GM13977 (cell line): ENCODE results near the gene DLX6.

Experiments used
- DNase-seq: peaks from one replicate; pipeline ENCODE4 v3.0.0; 2012; ENCODE audit warnings: low spot score
- in situ Hi-C: fragments of 300-500 bp; cut with MboI; formaldehyde crosslinking; loops from one replicate; pipeline ENCODE4 v1.12.0; 2022; ENCODE audit warnings: low sequenced_read_pairs, low pct_unique_long_range_greater_than_20kb, mixed read lengths, inconsistent platforms; ENCODE audit not compliant: unreplicated experiment
- TF ChIP-seq, protein P1 (sequence below): IDR thresholded peaks from 2 replicates; pipeline ENCODE4 v1.5.1; 2012; ENCODE audit warnings: mild to moderate bottlenecking, control low read depth; ENCODE audit not compliant: insufficient read depth; ENCODE audit errors: extremely low read depth, missing control alignments

The DLX6 gene

GRCh38 chr7:97009753-97010732 is 4.7 kb downstream of the DLX6 start:
- TF ChIP-seq, protein P1, sequence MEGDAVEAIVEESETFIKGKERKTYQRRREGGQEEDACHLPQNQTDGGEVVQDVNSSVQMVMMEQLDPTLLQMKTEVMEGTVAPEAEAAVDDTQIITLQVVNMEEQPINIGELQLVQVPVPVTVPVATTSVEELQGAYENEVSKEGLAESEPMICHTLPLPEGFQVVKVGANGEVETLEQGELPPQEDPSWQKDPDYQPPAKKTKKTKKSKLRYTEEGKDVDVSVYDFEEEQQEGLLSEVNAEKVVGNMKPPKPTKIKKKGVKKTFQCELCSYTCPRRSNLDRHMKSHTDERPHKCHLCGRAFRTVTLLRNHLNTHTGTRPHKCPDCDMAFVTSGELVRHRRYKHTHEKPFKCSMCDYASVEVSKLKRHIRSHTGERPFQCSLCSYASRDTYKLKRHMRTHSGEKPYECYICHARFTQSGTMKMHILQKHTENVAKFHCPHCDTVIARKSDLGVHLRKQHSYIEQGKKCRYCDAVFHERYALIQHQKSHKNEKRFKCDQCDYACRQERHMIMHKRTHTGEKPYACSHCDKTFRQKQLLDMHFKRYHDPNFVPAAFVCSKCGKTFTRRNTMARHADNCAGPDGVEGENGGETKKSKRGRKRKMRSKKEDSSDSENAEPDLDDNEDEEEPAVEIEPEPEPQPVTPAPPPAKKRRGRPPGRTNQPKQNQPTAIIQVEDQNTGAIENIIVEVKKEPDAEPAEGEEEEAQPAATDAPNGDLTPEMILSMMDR = no peak
- DNase-seq = no peak
- in situ Hi-C loops = no loop called here

DNA sequence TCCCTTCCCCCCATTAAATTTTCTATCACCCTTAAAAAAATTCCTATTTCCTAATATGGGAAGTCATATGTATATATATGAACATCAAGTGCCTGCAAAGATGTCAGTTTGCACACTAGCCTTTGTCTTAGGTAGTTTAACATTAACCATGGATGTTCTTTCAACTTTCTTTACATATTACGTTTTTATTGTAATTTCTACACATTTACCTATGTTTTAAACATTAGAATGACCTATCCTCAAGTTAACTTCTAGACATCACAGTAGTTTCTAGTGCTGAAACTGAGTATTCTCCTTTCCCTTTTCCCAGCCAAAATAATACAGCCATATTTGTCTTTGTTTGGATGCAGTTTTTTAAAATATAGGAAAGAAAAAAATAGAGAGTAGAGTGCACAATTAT is 5.8 kb downstream of the DLX6 start:
- TF ChIP-seq, protein P1 = no peak
- no peak for DNase-seq
- in situ Hi-C loops = no loop called here

DNA sequence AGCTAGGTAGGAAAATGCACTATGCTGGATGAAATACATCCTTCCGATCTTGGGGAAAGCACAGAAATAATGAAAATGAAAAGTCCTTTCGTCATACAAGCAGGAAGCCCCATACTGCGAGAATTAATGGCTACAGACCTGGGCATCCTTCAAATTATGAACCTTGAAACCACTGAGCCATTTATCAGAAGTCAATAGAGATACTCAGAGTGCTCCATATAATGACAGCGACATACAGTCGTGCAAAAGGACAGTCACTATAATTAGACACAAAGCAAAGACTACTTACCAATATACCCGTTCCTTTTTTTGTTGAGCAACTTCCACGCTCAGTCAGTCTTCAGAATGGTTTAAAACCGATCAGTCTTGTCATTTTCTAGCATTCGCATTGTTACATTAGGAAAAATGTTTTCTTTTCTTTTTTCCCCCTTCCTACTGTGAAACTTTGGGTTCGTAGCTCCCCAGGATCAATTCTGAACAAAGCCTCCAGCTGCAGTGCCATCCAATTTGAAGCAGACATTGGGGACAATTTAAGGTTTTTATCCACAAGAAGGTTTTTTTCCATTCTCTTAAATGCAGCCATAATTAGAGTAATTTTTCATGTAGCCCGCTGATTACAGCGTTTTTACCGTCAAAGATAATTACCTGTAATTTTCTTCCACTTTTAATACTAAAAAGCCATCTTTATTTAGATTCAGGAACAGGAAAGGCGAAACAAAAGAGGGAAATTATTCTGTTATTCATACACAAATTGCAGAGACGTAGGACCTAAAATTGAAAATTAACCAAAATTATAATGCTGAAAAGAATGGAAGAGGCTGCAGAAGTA is 6.4 kb downstream of the DLX6 start:
- no peak for DNase-seq
- in situ Hi-C loops = no loop called here
- TF ChIP-seq, protein P1 = no peak

DNA sequence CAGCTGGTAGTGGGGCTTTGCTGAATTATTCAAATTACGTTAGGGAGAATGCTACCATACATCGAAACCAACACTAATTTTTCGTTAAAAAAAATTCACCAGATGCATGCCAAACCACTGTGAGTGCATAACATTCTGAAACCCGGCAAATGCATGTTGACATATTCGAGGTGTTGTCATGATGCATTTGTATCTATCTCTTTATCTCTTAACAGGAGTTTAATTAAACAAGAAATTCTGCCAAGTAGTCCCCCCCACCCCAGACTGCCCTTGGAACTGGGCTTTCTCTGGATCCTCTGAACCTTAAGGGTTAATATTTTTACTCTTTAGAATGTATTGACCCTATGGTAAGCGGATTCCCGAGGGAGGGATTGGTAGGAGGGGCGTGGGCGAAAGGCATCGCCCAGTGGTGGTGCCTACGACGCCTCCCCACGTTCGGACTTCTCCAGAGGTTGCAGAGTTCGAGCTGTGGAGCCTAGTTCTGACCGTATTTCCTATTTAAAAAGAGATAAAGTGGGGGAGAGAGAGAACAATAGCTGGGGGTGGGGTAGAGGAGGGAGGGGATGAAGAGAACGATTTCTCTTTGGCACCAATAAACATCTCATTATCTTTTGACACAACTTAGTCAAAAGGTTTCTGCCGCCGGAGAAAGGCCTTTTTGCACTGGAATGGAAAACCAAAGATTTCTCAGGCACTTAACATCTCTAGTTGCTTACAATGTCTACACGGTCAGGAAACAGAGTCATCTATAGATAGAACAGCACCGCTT is 7.2 kb downstream of the DLX6 start:
- DNase-seq = no peak
- in situ Hi-C loops = no loop called here
- TF ChIP-seq, protein P1 = no peak

DNA sequence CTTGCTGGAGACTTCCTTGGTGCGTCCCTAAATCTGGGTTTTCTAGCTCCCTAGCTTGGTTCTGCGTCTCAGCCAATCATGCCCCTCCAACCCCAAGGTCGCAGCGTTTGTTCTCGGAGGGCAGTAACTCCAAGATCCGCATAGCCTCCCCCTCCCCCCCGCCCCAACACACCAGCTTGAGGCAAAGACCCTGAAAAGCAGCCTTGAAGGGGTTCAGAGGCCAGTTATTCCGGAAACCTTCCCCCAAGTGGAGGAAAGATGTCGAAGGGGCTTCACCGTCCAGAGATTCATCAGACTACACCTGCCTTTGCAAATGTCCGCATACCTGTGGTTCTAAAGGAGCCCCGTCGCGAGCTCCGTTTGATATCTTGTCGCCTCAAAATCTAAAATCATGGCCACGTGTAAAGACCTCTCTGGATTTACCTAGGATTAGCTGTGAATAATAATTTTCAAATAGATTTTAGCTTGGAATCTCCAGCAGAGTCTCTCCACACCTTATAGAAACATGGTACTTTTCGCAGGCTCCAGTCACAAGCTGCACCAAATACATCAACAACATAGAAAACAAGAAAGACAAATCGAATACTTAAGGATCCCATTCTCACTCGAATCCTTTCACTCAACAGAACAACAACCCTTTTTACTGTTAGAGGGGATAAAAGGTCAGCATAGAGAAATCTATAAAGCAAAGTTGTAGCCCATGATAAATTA is 7.9 kb downstream of the DLX6 start:
- TF ChIP-seq, protein P1 = no peak
- in situ Hi-C loops = no loop called here
- DNase-seq = no peak

GRCh38 chr7:97013845-97014134 is 8.4 kb downstream of the DLX6 start:
- in situ Hi-C loops = no loop called here
- DNase-seq = no peak
- TF ChIP-seq, protein P1 = no peak
